Endodermal cell (in vitro differentiated cells): Measurements from ENCODE around the gene PRKCA. TPM values are rescaled to one million over a fixed set of nuclear protein-coding genes. Genes with fewer than 3 reads are reported as not detected.

Experiments used
- DNase-seq: peaks from one replicate; pipeline ENCODE4 v3.0.0-alpha.2; 2017
- H3K27ac ChIP-seq: 2 replicates; pipeline ENCODE4 v1.5.1; 2013; ENCODE audit warnings: mild to moderate bottlenecking, low read depth, low read length, moderate library complexity
- H3K27me3 ChIP-seq: 2 replicates; pipeline ENCODE4 v1.6.1; 2013; ENCODE audit warnings: mild to moderate bottlenecking, low read length, moderate library complexity; ENCODE audit not compliant: insufficient read depth, control insufficient read depth, poor library complexity, severe bottlenecking
- H3K36me3 ChIP-seq: 2 replicates; pipeline ENCODE4 v1.7.0; 2013; ENCODE audit warnings: mild to moderate bottlenecking, low read length, moderate library complexity; ENCODE audit not compliant: control insufficient read depth, insufficient read depth
- H3K4me1 ChIP-seq: one replicate; pipeline ENCODE4 v1.7.0; 2013; ENCODE audit warnings: low read length; ENCODE audit not compliant: control insufficient read depth, insufficient read depth
- H3K4me3 ChIP-seq: 2 replicates; pipeline ENCODE4 v1.5.1; 2013; ENCODE audit warnings: mild to moderate bottlenecking, low read length, moderate library complexity
- H3K9ac ChIP-seq: 2 replicates; pipeline ENCODE4 v1.6.1; 2013; ENCODE audit warnings: mild to moderate bottlenecking, low read length, moderate library complexity; ENCODE audit not compliant: poor library complexity, severe bottlenecking; ENCODE audit errors: extremely low read depth
- H3K9me3 ChIP-seq: 2 replicates; pipeline ENCODE4 v1.6.1; 2013; ENCODE audit warnings: mild to moderate bottlenecking, low read length, moderate library complexity; ENCODE audit not compliant: control insufficient read depth
- H3K27ac Mint-ChIP-seq: 2 replicates; pipeline ENCODE4 v1.8.0; 2020; ENCODE audit warnings: mixed read lengths
- H3K27me3 Mint-ChIP-seq: 2 replicates; pipeline ENCODE4 v1.8.0; 2021; ENCODE audit warnings: mild to moderate bottlenecking, mixed read lengths; ENCODE audit not compliant: insufficient read depth
- H3K36me3 Mint-ChIP-seq: 2 replicates; pipeline ENCODE4 v1.8.0; 2020; ENCODE audit warnings: low read depth, mixed read lengths
- H3K4me1 Mint-ChIP-seq: 2 replicates; pipeline ENCODE4 v1.8.0; 2020; ENCODE audit warnings: mixed read lengths
- H3K4me3 Mint-ChIP-seq: 2 replicates; pipeline ENCODE4 v1.8.0; 2020; ENCODE audit warnings: mild to moderate bottlenecking, moderate library complexity, mixed read lengths
- H3K9me3 Mint-ChIP-seq: 2 replicates; pipeline ENCODE4 v1.8.0; 2020; ENCODE audit warnings: mild to moderate bottlenecking, mixed read lengths
- WGBS, 2 experiments: methylation state at CpG; one replicate each; pipeline versions ENCODE4 v1.1.5 to v1.1.7; 2013; ENCODE audit warnings: missing lambda C conversion rate in 2 of 2, mixed read lengths in 1 of 2; ENCODE audit not compliant: insufficient coverage in 1 of 2, insufficient read length in 1 of 2; 5-methylcytosine and 5-hydroxymethylcytosine counted together
- total RNA-seq, 2 donors: library from RNA; stranded (reverse); fragmentation: NEBNext Ultra II Directional in 1 of 2; extraction: Animal tissue kit (Norgen Biotek cat#: 25700) in 1 of 2; gene quantifications; 2 replicates in 1 of 2; 3 replicates in 1 of 2; pipeline ENCODE4 v1.2.1, GENCODE V29; 2021
- TF ChIP-seq, protein P1 (sequence below): fragments of 200-600 bp; sonication (generic); conservative IDR thresholded peaks from 2 replicates; pipeline ENCODE4 v1.5.0; 2021; ENCODE audit warnings: antibody characterized with exemption, mild to moderate bottlenecking

The PRKCA gene
- total RNA-seq, 2 donors from 2014 or later = 8.7 to 14.6 TPM

- no peaks in the 10 kb centered on the region for H3K36me3 Mint-ChIP-seq
- DNase-seq = no peak
- H3K27me3 Mint-ChIP-seq = no peaks in the 10 kb centered on the region
- peaks cover 3% of the 10 kb centered on the region for H3K4me1 ChIP-seq
- WGBS, 2 experiments = 87 to 89% methylated on average over 6 to 7 of the region's 7 CpGs
- H3K27me3 ChIP-seq = no peaks in the 10 kb centered on the region
- H3K4me1 Mint-ChIP-seq = peaks cover 17% of the 10 kb centered on the region
- H3K27ac ChIP-seq = no peak overlapping the region
- H3K9me3 Mint-ChIP-seq = peaks cover 7% of the 10 kb centered on the region
- no peaks in the 10 kb centered on the region for H3K36me3 ChIP-seq
- H3K27ac Mint-ChIP-seq = no peak overlapping the region
- H3K9me3 ChIP-seq = peaks cover 6% of the 10 kb centered on the region
- no peak overlapping the region for H3K4me3 ChIP-seq
- TF ChIP-seq, protein P1, sequence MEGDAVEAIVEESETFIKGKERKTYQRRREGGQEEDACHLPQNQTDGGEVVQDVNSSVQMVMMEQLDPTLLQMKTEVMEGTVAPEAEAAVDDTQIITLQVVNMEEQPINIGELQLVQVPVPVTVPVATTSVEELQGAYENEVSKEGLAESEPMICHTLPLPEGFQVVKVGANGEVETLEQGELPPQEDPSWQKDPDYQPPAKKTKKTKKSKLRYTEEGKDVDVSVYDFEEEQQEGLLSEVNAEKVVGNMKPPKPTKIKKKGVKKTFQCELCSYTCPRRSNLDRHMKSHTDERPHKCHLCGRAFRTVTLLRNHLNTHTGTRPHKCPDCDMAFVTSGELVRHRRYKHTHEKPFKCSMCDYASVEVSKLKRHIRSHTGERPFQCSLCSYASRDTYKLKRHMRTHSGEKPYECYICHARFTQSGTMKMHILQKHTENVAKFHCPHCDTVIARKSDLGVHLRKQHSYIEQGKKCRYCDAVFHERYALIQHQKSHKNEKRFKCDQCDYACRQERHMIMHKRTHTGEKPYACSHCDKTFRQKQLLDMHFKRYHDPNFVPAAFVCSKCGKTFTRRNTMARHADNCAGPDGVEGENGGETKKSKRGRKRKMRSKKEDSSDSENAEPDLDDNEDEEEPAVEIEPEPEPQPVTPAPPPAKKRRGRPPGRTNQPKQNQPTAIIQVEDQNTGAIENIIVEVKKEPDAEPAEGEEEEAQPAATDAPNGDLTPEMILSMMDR = no peak
- H3K9ac ChIP-seq = no peak overlapping the region
- H3K4me3 Mint-ChIP-seq = no peak overlapping the region
These were observed 178.4 kb downstream of the PRKCA start for GRCh38 chr17:66480802-66481201.

- Mint-ChIP-seq H3K36me3 (no peaks in the 10 kb centered on the region), H3K27ac (no peak overlapping the region), H3K4me1 (peaks cover 14% of the 10 kb centered on the region), H3K9me3 (peaks cover 7% of the 10 kb centered on the region), H3K27me3 (no peaks in the 10 kb centered on the region), H3K4me3 (no peak overlapping the region)
- no peak for DNase-seq
- H3K27ac ChIP-seq = no peak overlapping the region
- 92% methylated on average over 6 to 8 of the region's 8 CpGs for WGBS, 2 experiments
- H3K27me3 ChIP-seq = no peaks in the 10 kb centered on the region
- H3K36me3 ChIP-seq = no peaks in the 10 kb centered on the region
- no peak overlapping the region for H3K4me3 ChIP-seq
- peaks cover 6% of the 10 kb centered on the region for H3K9me3 ChIP-seq
- H3K9ac ChIP-seq = no peak overlapping the region
- TF ChIP-seq, protein P1 = peak; percentile 15
- H3K4me1 ChIP-seq = peaks cover 3% of the 10 kb centered on the region
These were observed 178.9 kb downstream of the PRKCA start for GRCh38 chr17:66481271-66481670.

DNA sequence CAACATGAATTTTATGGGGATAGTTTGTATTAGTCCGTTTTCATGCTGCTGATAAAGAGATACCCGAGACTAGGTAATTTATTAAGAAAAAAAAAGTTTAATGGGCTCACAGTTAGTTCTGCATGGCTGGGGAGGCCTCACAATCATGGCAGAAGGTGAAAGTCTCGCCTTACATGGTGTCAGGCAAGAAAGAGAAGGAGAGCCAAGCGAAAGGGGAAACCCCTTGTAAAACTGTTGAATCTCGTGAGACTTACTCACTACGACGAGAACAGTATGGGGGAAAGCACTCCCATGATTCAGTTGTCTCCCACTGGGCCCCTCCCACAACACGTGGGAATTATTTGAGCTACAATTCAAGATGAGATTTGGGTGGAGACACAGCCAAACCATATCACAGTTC, 181.5 kb downstream of the PRKCA start:
- H3K4me3 Mint-ChIP-seq = no peak overlapping the region
- peaks cover 3% of the 10 kb centered on the region for H3K4me1 ChIP-seq
- no peaks in the 10 kb centered on the region for H3K36me3 ChIP-seq
- no peak overlapping the region for H3K27ac ChIP-seq
- TF ChIP-seq, protein P1 = no peak
- 84 to 86% methylated on average over 5 to 8 of the region's 8 CpGs for WGBS, 2 experiments
- no peak overlapping the region for H3K9ac ChIP-seq
- H3K9me3 ChIP-seq = peaks cover 6% of the 10 kb centered on the region
- no peak overlapping the region for H3K4me3 ChIP-seq
- H3K27me3 Mint-ChIP-seq = no peaks in the 10 kb centered on the region
- no peaks in the 10 kb centered on the region for H3K27me3 ChIP-seq
- H3K4me1 Mint-ChIP-seq = peaks cover 7% of the 10 kb centered on the region
- no peak for DNase-seq
- H3K36me3 Mint-ChIP-seq = no peaks in the 10 kb centered on the region
- peaks cover 7% of the 10 kb centered on the region for H3K9me3 Mint-ChIP-seq
- H3K27ac Mint-ChIP-seq = no peak overlapping the region
